ENCODE measurements around the gene LRRC34. TPM values are rescaled to one million over a fixed set of nuclear protein-coding genes. Genes with fewer than 3 reads are reported as not detected.

LRRC34 gene
- total RNA-seq, 4 donors from 2014 or later = 1.3 to 27.3 (median 5.8) TPM; not detected in 1

GRCh38 chr3:169827712-169828111 is 15.0 kb upstream of the LRRC34 start:
- Histone ChIP-seq H3K4me1 (no peaks in the 10 kb centered on the region), H3K4me3 (no peak overlapping the region), H3K9me3 (no peaks in the 10 kb centered on the region), H3K27me3 (no peaks in the 10 kb centered on the region), H3K36me3 (no peaks in the 10 kb centered on the region), H3K27ac (no peak overlapping the region)
- intact Hi-C loops (cut with DNase I; ENCODE audit: low total_unique reads) = no loop called here
- TF ChIP-seq POLR2A (IDR thresholded peaks at IDR 0.05) (no peak), CTCF (IDR thresholded peaks at IDR 0.05) (no peak)
- DNase-seq = no peak

- Histone ChIP-seq H3K27me3 (no peaks in the 10 kb centered on the region), H3K9me3 (no peaks in the 10 kb centered on the region), H3K36me3 (no peaks in the 10 kb centered on the region), H3K27ac (no peak overlapping the region), H3K4me3 (no peak overlapping the region), H3K4me1 (no peaks in the 10 kb centered on the region)
- TF ChIP-seq POLR2A (IDR thresholded peaks at IDR 0.05) (no peak), CTCF (IDR thresholded peaks at IDR 0.05) (no peak)
- intact Hi-C loops (cut with DNase I; ENCODE audit: low total_unique reads) = no loop called here
- DNase-seq = no peak
Measured at GRCh38 chr3:169825316-169825715, 12.6 kb upstream of the LRRC34 start.

DNA sequence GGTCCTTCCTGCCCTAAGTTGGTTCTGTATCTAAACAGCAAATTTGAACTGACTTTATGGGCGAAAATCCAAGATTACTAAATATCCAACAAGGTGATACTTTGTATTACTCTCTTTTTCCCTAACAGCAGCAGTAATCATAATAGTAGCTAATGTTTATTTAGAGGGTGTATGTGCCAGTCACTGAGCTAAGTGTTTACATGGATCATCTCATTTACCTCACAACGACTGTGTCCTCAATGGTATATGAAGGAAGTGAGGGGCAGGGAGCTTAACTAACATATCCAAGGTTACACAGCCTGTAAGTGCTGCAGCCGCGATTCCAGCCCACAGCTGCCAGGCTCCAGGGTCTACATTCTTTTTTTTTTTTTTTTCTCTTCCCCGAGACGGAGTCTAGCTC is 10.3 kb upstream of the LRRC34 start:
- no peaks in the 10 kb centered on the region for H3K36me3 ChIP-seq
- no peak overlapping the region for H3K27ac ChIP-seq
- DNase-seq = no peak
- H3K27me3 ChIP-seq = no peaks in the 10 kb centered on the region
- no peaks in the 10 kb centered on the region for H3K9me3 ChIP-seq
- no peak for TF ChIP-seq CTCF (IDR thresholded peaks at IDR 0.05)
- TF ChIP-seq POLR2A (IDR thresholded peaks at IDR 0.05) = no peak
- H3K4me1 ChIP-seq = no peaks in the 10 kb centered on the region
- no peak overlapping the region for H3K4me3 ChIP-seq
- intact Hi-C loops (cut with DNase I; ENCODE audit: low total_unique reads) = no loop called here

GRCh38 chr3:169822540-169822939 is 9.8 kb upstream of the LRRC34 start:
- Histone ChIP-seq H3K36me3 (no peaks in the 10 kb centered on the region), H3K4me1 (no peaks in the 10 kb centered on the region), H3K27me3 (no peaks in the 10 kb centered on the region), H3K27ac (no peak overlapping the region), H3K4me3 (no peak overlapping the region), H3K9me3 (no peaks in the 10 kb centered on the region)
- DNase-seq = no peak
- TF ChIP-seq POLR2A (IDR thresholded peaks at IDR 0.05) (no peak), CTCF (IDR thresholded peaks at IDR 0.05) (no peak)
- intact Hi-C loops (cut with DNase I; ENCODE audit: low total_unique reads) = no loop called here

DNA sequence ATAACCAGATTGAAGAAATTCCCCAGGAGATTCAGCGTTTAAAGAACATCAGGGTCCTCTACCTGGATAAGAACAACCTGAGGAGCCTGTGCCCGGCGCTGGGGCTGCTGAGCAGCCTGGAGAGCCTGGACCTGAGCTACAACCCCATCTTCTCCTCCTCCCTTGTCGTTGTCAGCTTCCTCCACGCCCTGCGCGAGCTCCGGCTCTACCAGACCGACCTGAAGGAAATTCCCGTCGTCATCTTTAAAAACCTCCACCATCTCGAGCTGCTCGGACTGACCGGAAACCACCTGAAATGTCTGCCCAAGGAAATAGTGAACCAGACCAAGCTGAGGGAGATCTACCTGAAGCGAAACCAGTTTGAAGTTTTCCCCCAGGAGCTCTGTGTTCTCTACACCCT is 9.4 kb upstream of the LRRC34 start:
- DNase-seq = no peak
- intact Hi-C loops (cut with DNase I; ENCODE audit: low total_unique reads) = no loop called here
- Histone ChIP-seq H3K4me3 (no peak overlapping the region), H3K36me3 (no peaks in the 10 kb centered on the region), H3K4me1 (no peaks in the 10 kb centered on the region), H3K9me3 (no peaks in the 10 kb centered on the region), H3K27ac (no peak overlapping the region), H3K27me3 (no peaks in the 10 kb centered on the region)
- TF ChIP-seq CTCF (IDR thresholded peaks at IDR 0.05) (no peak), POLR2A (IDR thresholded peaks at IDR 0.05) (no peak)
